ENCODE data around the gene LDB2. TPM values are rescaled to one million over a fixed set of nuclear protein-coding genes. Genes with fewer than 3 reads are reported as not detected.

Gene LDB2
- total and polyA plus RNA-seq, 3 experiments from 2014 or later = not detected

GRCh38 chr4:16694173-16694883, 204.1 kb downstream of the LDB2 start:
- H3K9me3 ChIP-seq (ENCODE audit: low read length) = no peaks in the 10 kb centered on the region
- CTCF ChIA-PET = no interaction called here
- DNase-seq = no peak
- Mint-ChIP-seq H3K9me3 (peaks cover 0 to 2% (median 0%) of the 10 kb centered on the region in 5 donors), H3K36me3 (no peaks in the 10 kb centered on the region), H3K4me3 (no peak overlapping the region), H3K27me3 (no peaks in the 10 kb centered on the region), H3K4me1 (no peaks in the 10 kb centered on the region), H3K27ac (no peak overlapping the region)
- no peak overlapping the region for H3K27ac ChIP-seq (ENCODE audit: low read depth, low read length)
- no peak overlapping the region for H3K4me3 ChIP-seq (ENCODE audit: low read length)
- POLR2A ChIA-PET = no interaction called here
- H3K36me3 ChIP-seq (ENCODE audit: insufficient read depth, low read length) = no peaks in the 10 kb centered on the region
- H3K27me3 ChIP-seq (ENCODE audit: insufficient read depth, low read length, poor library complexity, severe bottlenecking) = no peaks in the 10 kb centered on the region
- H3K4me1 ChIP-seq (ENCODE audit: insufficient read depth, low read length) = no peaks in the 10 kb centered on the region

DNA sequence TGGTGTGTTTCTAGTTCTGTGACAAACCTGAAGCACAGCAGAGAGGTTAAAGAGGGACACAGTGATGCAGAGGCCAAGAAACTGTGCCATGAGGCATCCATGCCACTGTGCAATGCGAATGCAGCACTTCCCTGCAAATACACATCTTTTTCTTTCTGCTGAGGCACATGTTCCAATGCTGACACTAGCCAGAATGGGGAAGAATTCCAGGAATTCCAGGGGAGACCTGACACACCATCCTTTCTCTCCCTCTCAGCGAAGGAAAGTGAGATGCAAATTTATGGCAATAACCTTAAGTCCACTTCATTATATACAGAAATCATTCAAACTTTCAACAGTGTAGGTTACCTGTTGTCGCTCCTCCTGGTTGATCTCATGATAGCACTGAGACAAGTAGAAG, 204.8 kb downstream of the LDB2 start:
- no peaks in the 10 kb centered on the region for H3K9me3 ChIP-seq (ENCODE audit: low read length)
- no peak for DNase-seq
- ChIA-PET POLR2A (no interaction called here), CTCF (no interaction called here)
- Mint-ChIP-seq H3K4me1 (no peaks in the 10 kb centered on the region), H3K27me3 (peaks cover 0 to 3% of the 10 kb centered on the region in 2 donors), H3K36me3 (no peaks in the 10 kb centered on the region), H3K27ac (no peak overlapping the region), H3K4me3 (no peak overlapping the region), H3K9me3 (peaks cover 0 to 2% (median 0%) of the 10 kb centered on the region in 5 donors)
- no peaks in the 10 kb centered on the region for H3K36me3 ChIP-seq (ENCODE audit: insufficient read depth, low read length)
- H3K27me3 ChIP-seq (ENCODE audit: insufficient read depth, low read length, poor library complexity, severe bottlenecking) = no peaks in the 10 kb centered on the region
- no peaks in the 10 kb centered on the region for H3K4me1 ChIP-seq (ENCODE audit: insufficient read depth, low read length)
- no peak overlapping the region for H3K27ac ChIP-seq (ENCODE audit: low read depth, low read length)
- H3K4me3 ChIP-seq (ENCODE audit: low read length) = no peak overlapping the region

- Histone ChIP-seq H3K9me3 (ENCODE audit: low read length) (no peaks in the 10 kb centered on the region), H3K4me3 (ENCODE audit: low read length) (no peak overlapping the region), H3K4me1 (ENCODE audit: insufficient read depth, low read length) (no peaks in the 10 kb centered on the region), H3K27ac (ENCODE audit: low read depth, low read length) (no peak overlapping the region), H3K27me3 (ENCODE audit: insufficient read depth, low read length, poor library complexity, severe bottlenecking) (no peaks in the 10 kb centered on the region), H3K36me3 (ENCODE audit: insufficient read depth, low read length) (no peaks in the 10 kb centered on the region)
- peaks cover 0 to 3% of the 10 kb centered on the region in 2 donors for H3K27me3 Mint-ChIP-seq
- no peak overlapping the region for H3K27ac Mint-ChIP-seq
- H3K36me3 Mint-ChIP-seq = no peaks in the 10 kb centered on the region
- CTCF ChIA-PET = no interaction called here
- no peak for DNase-seq
- POLR2A ChIA-PET = no interaction called here
- no peak overlapping the region for H3K4me3 Mint-ChIP-seq
- H3K4me1 Mint-ChIP-seq = no peaks in the 10 kb centered on the region
- H3K9me3 Mint-ChIP-seq = peaks cover 0 to 2% (median 0%) of the 10 kb centered on the region in 5 donors
These were observed 205.4 kb downstream of the LDB2 start for GRCh38 chr4:16692961-16693506.

DNA sequence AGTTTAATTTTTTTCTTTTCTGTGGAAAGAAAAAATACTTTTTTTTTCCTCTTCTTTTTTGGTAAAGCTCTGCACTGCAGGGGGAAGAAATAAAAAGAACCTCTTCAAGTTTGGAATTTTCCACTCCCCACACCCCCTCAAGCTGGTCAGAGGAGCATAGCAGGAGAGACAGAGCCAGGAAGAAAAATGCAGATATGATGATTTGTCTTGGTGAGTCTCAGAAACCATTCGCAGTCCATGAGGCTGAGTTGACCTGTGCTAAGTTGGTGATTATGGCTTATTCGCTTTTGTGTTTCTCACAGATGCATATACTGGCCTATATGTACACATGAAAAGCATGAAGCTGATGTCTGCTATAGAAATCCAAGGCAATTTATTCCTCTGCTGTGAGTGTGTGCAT, 205.9 kb downstream of the LDB2 start:
- H3K4me1 ChIP-seq (ENCODE audit: insufficient read depth, low read length) = no peaks in the 10 kb centered on the region
- no peaks in the 10 kb centered on the region for H3K9me3 ChIP-seq (ENCODE audit: low read length)
- ChIA-PET CTCF (no interaction called here), POLR2A (no interaction called here)
- Mint-ChIP-seq H3K9me3 (peaks cover 0 to 3% (median 0%) of the 10 kb centered on the region in 5 donors), H3K27ac (no peak overlapping the region), H3K4me3 (no peak overlapping the region), H3K4me1 (no peaks in the 10 kb centered on the region), H3K36me3 (no peaks in the 10 kb centered on the region), H3K27me3 (peaks cover 0 to 3% of the 10 kb centered on the region in 2 donors)
- H3K36me3 ChIP-seq (ENCODE audit: insufficient read depth, low read length) = no peaks in the 10 kb centered on the region
- H3K4me3 ChIP-seq (ENCODE audit: low read length) = no peak overlapping the region
- no peak overlapping the region for H3K27ac ChIP-seq (ENCODE audit: low read depth, low read length)
- no peaks in the 10 kb centered on the region for H3K27me3 ChIP-seq (ENCODE audit: insufficient read depth, low read length, poor library complexity, severe bottlenecking)
- DNase-seq = no peak

DNA sequence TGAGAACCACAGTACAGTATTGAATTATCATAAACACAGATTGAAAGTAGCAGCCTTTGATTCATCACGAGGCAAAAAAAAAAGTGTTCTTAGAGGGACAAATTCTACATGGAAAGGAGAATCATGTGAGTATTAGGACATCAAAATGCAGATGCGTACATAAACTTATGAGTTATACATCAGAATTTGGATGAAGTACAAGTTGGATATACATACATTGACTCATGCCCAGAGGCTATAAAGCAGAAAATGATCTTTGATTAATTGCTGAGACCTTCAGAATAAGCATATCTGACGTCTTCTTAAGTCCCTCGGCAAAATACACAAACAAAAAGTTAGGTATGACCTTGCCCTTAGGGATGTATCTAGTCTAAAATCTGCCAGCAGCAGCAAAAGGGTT, 206.4 kb downstream of the LDB2 start:
- H3K27ac Mint-ChIP-seq = no peak overlapping the region
- no peak overlapping the region for H3K4me3 Mint-ChIP-seq
- Histone ChIP-seq H3K9me3 (ENCODE audit: low read length) (no peaks in the 10 kb centered on the region), H3K27ac (ENCODE audit: low read depth, low read length) (no peak overlapping the region), H3K27me3 (ENCODE audit: insufficient read depth, low read length, poor library complexity, severe bottlenecking) (no peaks in the 10 kb centered on the region), H3K36me3 (ENCODE audit: insufficient read depth, low read length) (no peaks in the 10 kb centered on the region), H3K4me1 (ENCODE audit: insufficient read depth, low read length) (no peaks in the 10 kb centered on the region), H3K4me3 (ENCODE audit: low read length) (no peak overlapping the region)
- peaks cover 0 to 3% (median 0%) of the 10 kb centered on the region in 5 donors for H3K9me3 Mint-ChIP-seq
- no peaks in the 10 kb centered on the region for H3K36me3 Mint-ChIP-seq
- CTCF ChIA-PET = no interaction called here
- POLR2A ChIA-PET = no interaction called here
- H3K4me1 Mint-ChIP-seq = no peaks in the 10 kb centered on the region
- peaks cover 0 to 3% of the 10 kb centered on the region in 2 donors for H3K27me3 Mint-ChIP-seq
- no peak for DNase-seq

DNA sequence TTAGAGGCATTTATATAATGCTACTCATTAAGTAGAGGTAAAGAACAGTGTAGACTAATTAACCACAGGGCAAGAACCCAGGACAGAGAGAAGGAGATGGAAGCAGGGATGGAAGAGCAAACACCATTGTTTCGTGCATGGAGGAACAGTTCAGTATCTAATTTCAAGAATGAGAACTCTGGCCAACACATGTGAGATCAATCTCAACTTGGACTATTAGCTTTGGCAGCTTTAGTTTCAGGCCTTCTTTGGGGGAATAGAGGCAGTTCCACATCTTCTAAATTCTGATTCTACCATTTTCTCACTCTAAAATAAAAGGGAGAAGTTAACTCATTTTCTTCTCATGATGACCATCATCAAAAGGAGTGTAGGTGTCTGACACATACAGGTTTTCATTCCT, 207.0 kb downstream of the LDB2 start:
- no peak for DNase-seq
- no peak overlapping the region for H3K4me3 ChIP-seq (ENCODE audit: low read length)
- H3K27ac ChIP-seq (ENCODE audit: low read depth, low read length) = no peak overlapping the region
- POLR2A ChIA-PET = no interaction called here
- no peaks in the 10 kb centered on the region for H3K9me3 ChIP-seq (ENCODE audit: low read length)
- H3K4me3 Mint-ChIP-seq = no peak overlapping the region
- no peaks in the 10 kb centered on the region for H3K4me1 Mint-ChIP-seq
- H3K36me3 ChIP-seq (ENCODE audit: insufficient read depth, low read length) = no peaks in the 10 kb centered on the region
- no peak overlapping the region for H3K27ac Mint-ChIP-seq
- H3K9me3 Mint-ChIP-seq = peaks cover 0 to 3% (median 0%) of the 10 kb centered on the region in 5 donors
- H3K27me3 Mint-ChIP-seq = peaks cover 0 to 3% of the 10 kb centered on the region in 2 donors
- H3K4me1 ChIP-seq (ENCODE audit: insufficient read depth, low read length) = no peaks in the 10 kb centered on the region
- H3K27me3 ChIP-seq (ENCODE audit: insufficient read depth, low read length, poor library complexity, severe bottlenecking) = no peaks in the 10 kb centered on the region
- CTCF ChIA-PET = no interaction called here
- H3K36me3 Mint-ChIP-seq = no peaks in the 10 kb centered on the region

DNA sequence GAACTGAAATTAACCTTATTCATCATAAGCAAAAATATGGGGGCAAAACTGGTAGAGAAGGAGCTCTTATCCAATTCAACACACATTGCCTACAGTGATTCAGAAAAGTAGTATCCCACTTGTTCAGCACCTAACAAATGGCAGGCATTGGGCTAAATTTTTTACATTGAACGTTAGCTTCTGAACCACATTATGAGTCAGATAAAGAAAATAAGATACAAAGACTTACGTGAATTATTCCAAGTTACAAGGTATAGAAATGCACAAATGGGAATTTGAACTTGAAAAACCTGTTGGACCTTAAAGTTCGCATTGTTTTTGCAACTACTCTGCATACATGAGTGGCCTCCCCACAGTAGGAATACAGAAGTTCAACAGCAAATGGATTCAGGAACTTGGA, 210.6 kb downstream of the LDB2 start:
- Histone ChIP-seq H3K36me3 (ENCODE audit: insufficient read depth, low read length) (no peaks in the 10 kb centered on the region), H3K27ac (ENCODE audit: low read depth, low read length) (no peak overlapping the region), H3K4me1 (ENCODE audit: insufficient read depth, low read length) (no peaks in the 10 kb centered on the region), H3K27me3 (ENCODE audit: insufficient read depth, low read length, poor library complexity, severe bottlenecking) (no peaks in the 10 kb centered on the region), H3K4me3 (ENCODE audit: low read length) (no peak overlapping the region), H3K9me3 (ENCODE audit: low read length) (no peaks in the 10 kb centered on the region)
- Mint-ChIP-seq H3K4me1 (no peaks in the 10 kb centered on the region), H3K27me3 (peaks cover 0 to 3% of the 10 kb centered on the region in 2 donors), H3K9me3 (peaks cover 0 to 3% (median 0%) of the 10 kb centered on the region in 5 donors), H3K36me3 (no peaks in the 10 kb centered on the region), H3K4me3 (no peak overlapping the region), H3K27ac (no peak overlapping the region)
- CTCF ChIA-PET = no interaction called here
- POLR2A ChIA-PET = no interaction called here
- no peak for DNase-seq

DNA sequence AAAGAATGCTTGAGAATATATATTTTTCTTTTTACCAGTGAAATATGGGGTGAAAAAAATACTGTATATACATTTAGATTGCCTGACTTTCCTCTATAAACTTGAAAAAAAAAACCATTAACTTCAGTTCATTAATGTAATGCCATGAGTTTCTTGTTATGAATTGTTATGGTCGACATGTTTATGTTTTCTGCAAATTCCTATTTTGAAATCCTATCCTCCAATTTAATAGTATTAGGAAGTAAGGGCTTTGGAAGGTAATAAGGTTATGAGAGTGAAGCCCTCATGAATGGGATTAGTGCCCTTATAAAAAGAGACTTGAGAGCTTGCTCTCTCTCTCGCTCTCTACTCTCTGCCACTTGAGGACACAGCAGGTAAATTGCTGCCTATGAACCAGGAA, 211.4 kb downstream of the LDB2 start:
- peaks cover 0 to 3% (median 0%) of the 10 kb centered on the region in 5 donors for H3K9me3 Mint-ChIP-seq
- Histone ChIP-seq H3K4me3 (ENCODE audit: low read length) (no peak overlapping the region), H3K36me3 (ENCODE audit: insufficient read depth, low read length) (no peaks in the 10 kb centered on the region), H3K9me3 (ENCODE audit: low read length) (no peaks in the 10 kb centered on the region), H3K4me1 (ENCODE audit: insufficient read depth, low read length) (no peaks in the 10 kb centered on the region), H3K27me3 (ENCODE audit: insufficient read depth, low read length, poor library complexity, severe bottlenecking) (no peaks in the 10 kb centered on the region), H3K27ac (ENCODE audit: low read depth, low read length) (no peak overlapping the region)
- ChIA-PET CTCF (no interaction called here), POLR2A (no interaction called here)
- no peak overlapping the region for H3K27ac Mint-ChIP-seq
- H3K4me3 Mint-ChIP-seq = no peak overlapping the region
- H3K36me3 Mint-ChIP-seq = no peaks in the 10 kb centered on the region
- H3K27me3 Mint-ChIP-seq = peaks cover 0 to 3% of the 10 kb centered on the region in 2 donors
- no peak for DNase-seq
- no peaks in the 10 kb centered on the region for H3K4me1 Mint-ChIP-seq

Data from CD8-positive, alpha-beta memory T cell (primary cell).